GM12873 (cell line): ENCODE data around the gene TCEAL1.

Source experiments
- TF ChIP-seq, protein P1 (sequence below): IDR thresholded peaks from 2 replicates; pipeline ENCODE4 v1.5.1; 2012; ENCODE audit warnings: low read depth, mild to moderate bottlenecking, moderate library complexity, low read length, control low read depth; ENCODE audit not compliant: insufficient read depth; ENCODE audit errors: missing control alignments

TCEAL1 gene

DNA sequence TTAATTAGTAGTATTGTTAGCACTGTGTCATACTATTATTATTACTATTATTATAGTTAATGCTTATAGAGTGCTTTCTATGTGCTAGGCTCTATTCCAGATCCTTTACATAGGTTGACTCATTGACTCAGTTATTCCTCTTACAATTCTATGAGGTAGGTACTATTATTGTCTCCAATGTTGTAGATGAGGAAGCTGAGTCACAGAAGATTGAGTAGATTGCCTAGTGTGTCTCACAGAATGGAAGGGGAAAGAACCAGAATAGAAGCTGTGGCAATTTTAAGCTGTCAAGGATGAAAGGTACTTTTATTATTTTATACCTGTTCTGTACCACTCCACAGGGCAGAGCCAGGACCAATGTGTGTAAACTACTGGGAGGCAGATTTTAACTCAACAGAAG, 1.9 kb upstream of the TCEAL1 start:
- TF ChIP-seq, protein P1, sequence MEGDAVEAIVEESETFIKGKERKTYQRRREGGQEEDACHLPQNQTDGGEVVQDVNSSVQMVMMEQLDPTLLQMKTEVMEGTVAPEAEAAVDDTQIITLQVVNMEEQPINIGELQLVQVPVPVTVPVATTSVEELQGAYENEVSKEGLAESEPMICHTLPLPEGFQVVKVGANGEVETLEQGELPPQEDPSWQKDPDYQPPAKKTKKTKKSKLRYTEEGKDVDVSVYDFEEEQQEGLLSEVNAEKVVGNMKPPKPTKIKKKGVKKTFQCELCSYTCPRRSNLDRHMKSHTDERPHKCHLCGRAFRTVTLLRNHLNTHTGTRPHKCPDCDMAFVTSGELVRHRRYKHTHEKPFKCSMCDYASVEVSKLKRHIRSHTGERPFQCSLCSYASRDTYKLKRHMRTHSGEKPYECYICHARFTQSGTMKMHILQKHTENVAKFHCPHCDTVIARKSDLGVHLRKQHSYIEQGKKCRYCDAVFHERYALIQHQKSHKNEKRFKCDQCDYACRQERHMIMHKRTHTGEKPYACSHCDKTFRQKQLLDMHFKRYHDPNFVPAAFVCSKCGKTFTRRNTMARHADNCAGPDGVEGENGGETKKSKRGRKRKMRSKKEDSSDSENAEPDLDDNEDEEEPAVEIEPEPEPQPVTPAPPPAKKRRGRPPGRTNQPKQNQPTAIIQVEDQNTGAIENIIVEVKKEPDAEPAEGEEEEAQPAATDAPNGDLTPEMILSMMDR: no peak

DNA sequence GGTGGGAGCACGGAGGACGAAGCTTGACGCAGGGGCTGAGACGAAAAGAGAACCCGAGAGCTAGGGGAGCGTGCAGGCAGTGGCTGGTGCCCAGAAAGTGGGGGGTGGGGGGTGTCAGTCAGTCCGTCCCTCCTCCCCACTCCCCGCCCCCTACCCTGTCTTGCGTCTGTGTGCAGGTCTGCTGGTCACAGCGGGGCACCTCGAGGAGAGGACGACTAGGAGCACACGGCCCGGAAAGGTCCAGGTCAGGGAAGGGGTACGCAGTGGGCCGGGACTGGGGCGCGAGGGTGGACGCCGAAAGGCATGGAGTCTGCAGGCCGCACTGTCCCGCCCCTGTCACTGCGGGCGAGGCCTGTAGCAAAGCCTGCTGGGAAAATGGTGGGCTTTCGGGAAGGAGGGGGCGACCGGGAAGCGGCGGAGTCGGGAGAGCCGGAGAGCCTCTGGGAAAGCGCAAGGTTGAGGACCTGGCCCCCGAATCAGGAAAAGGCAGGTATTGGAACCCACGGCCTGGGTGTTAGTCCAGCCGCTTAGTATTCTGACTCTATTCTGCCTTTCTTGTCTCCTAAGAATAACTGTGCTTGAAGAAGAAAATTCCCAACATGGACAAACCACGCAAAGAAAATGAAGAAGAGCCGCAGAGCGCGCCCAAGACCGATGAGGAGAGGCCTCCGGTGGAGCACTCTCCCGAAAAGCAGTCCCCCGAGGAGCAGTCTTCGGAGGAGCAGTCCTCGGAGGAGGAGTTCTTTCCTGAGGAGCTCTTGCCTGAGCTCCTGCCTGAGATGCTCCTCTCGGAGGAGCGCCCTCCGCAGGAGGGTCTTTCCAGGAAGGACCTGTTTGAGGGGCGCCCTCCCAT, 769 bp downstream of the TCEAL1 start:
- TF ChIP-seq, protein P1: peak; percentile 17

DNA sequence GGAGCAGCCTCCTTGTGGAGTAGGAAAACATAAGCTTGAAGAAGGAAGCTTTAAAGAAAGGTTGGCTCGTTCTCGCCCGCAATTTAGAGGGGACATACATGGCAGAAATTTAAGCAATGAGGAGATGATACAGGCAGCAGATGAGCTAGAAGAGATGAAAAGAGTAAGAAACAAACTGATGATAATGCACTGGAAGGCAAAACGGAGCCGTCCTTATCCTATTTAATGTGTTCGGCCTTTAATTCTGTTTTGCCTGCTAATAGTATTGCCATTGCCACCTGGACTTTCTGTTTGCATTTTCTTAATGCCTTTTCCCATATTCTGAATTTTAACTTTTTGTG, 1.4 kb downstream of the TCEAL1 start:
- TF ChIP-seq, protein P1: no peak

DNA sequence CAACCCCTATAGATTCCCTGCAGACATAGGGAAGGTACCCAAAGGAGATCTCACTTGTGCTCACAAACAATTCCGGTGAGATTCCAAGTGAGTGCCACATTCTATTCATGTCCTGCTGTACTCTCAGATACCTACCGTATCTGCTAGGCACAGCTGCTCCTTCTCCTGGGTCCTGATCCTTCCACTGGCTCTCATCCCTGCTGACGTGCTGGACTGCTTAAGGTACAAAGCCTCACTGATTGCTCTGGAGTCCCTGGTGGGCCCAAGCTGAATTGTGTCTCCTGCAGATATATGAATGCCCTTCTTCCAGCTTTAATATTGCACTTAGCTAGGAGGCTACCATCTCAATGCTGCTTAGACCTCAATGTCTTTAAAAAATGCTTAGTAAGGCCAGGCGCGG, 2.4 kb downstream of the TCEAL1 start:
- TF ChIP-seq, protein P1: no peak

DNA sequence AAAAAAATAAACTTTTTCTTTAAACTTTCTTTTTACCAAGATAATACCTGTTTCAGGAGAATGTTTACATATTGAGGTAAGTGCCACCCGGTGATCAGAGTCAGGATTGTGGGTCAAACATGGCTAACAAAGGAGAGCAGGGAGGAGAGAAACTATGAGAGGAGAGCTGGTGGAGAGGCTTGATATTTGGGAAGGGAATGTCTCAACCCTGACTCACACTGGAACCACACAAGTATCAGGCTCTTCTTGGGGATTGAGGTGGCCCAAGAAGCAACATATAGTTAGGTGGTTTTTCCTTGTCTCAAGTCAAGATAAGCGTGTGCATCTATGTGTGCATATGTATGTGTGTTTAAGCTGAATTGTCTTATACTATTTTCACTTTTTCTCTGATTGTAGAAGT, 6.7 kb downstream of the TCEAL1 start:
- TF ChIP-seq, protein P1: no peak

DNA sequence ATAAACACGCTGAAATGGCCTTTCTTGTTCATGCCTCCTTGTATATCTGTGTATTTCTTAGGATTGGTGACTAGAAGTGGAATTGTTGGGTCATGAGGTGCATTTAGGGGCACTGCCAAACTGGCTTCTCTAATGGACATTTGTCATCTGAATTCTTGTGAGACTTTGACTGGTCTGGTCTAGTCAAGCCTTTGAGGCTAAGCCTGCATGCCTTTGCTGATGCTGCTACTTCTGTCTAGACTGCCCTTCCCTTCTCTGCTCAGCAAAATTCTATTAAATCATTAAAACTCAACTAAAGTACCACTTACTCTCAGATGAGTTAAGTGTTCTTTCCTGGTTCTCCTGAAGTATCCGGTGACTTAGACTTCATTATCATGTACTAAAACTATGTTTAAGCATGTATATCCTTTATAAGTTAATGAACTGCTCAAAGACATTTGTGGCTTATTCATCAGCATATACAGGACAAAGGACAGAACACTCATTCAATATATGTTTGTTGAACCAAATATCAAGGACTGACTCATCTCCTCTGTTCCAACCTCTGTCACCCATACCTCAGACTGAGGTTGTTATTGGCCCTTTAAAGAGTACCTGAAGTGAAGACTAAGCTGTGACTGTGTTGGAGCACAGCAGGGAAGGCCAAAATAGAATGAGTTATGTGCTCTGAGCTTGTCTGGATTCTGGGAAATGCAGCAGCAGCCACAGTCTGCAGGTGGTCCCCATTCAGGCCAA, 9.0 kb downstream of the TCEAL1 start:
- TF ChIP-seq, protein P1: no peak

DNA sequence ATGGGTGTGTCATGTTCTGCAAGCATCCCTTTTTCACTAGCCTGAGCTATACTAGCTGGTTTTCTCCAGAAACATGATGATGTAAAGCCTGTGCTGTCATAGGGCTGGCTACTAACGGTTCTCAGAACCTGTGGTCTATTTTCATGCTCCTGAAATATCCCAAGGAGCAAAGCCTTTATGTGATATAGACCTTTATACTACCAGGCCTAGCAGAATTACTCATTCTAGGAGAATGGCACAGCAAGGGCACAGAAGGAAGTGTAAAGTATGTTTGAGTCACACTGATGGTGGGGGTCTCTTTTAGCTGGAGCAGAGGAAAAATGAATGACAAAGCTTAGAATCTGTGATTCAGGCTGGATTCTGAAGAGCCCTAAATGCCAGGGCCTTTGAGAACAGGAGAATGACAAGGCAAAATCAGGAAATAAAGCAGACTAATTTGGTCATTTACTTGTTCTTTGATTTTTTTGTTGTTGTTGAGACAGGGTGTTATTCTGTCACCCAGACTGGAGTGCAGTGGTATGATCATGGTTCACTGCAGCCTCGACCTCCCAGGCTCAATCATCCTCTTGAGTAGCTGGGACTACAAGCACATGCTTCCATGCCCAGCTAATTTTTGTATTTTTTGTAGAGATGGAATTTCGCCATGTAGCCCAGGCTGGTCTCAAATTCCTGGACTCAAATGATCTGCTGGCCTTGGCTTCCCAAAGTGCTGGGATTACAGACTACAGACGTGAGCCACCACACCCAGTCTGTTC, 11.8 kb downstream of the TCEAL1 start:
- TF ChIP-seq, protein P1: no peak
